ENCODE measurements around the gene CYP2R1.
"Not testable (repeated sequence)": the region's sequence is repeated elsewhere in the genome, so short reads cannot be mapped to it uniquely, and the experiment has no call there.

CYP2R1 gene

DNA sequence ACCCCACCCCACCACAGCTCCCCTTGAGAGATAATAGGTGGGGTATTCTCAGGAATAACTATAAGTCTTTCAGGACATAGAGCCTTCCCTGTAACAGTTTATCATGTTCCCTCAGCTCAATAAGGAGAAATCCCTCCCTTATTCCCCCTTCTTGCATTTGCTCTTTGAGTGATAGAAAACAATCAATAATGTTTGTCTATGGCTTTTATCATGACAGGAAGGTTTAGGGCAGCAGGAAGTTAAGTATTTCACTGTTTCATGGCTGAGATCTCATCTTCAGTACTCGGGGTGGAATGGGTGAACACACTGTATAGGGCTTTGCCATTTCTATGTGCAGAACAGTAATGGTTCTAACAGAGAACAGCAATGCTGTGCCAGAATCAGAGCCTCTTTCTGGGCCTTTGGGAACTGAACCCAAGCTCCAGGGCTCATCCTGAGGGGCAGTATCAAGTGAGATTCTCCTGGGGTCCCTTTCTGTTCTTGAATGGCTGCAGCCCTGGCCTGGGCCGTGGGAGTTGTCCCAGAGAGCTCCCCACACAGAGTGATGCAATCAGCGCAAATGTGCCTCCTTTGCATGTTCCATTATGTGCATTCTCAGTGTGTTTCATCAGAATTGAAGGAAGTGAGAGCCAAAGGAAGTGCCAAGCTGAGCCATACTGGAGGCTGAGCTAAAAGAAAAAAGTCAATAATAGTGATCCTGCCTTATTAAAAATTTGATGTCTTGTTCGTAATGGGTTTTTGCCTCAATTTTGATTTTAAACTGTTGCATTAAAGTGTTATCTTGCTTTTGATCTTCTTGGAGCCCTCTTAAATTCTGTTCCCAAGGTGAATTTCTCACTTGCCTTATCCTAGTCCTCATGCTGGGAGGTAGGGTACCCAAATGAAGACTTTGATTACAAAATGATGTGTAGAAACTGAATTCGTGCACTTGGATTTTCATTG is 2.9 kb upstream of the CYP2R1 start:
- Histone ChIP-seq H3K4me3 (no peak overlapping the region), H3K27ac (peak overlapping the region in 1 of 21 experiments; percentile 1)

DNA sequence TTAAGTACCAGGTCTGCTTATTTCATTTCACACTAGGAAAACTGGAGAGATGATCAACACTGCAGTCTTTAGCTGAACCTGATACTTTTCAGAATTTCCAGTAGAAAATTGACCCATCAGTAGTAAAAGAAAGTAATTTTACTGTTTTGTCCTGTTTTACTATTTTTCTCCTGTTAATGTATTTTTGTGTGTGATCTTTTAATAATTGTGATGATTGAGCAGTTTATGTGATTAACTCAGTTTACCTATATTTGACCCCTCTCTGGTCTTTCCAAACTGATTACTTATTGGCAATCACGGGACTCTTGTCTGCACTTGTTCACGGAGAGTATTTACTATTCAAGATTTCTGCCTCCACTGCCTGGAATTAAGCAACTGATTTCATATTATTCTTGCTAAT is 546 bp upstream of the CYP2R1 start:
- H3K4me3 ChIP-seq: peak overlapping the region; percentile 54 to 80 (median 73)
- H3K27ac ChIP-seq: peak overlapping the region in 12 of 21 experiments; percentile 83 to 95 (median 91)

DNA sequence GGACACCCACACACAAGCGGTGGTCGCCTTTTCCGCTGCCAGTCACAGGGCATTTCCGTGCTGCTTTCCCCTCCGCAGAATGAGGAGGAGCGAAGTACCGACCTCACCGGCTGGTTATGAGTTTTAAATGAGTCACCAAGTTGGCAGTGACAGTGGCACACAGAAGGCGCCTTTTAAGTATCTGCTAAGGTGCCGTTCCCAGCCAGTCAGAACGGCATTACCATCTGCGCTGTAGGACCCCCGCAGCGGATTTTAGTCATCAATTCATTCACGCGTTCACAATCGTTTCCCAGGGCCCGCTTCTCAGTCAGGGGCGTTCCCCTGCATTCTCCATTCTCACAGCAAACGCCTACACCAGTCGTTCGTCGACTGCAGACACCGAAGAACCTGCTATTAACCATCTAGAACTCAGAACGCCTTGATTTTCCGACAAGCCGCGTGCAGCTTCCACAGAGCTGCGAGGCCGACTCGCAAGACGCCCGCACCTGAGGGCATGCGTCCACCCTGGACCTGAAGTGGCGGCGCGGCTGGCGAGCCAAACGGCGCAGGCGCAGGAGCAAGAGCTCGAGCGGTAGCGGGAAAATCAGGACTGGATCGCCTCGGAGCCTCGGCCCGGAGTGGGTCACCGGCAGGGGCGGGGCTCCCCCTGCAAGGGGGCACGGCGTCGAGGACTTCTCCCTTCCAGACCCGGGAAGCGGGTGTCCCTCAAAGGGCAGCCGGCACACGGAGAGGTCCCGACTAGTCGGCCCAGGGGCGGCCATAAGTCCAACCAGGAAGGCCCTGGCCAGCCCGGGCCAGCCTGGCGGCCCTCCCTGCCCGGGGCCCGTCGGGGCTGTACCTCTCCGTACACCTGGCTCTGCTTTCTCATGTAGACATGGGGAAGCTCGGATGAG is 642 bp downstream of the CYP2R1 start:
- H3K27ac ChIP-seq: peak overlapping the region; percentile 62 to 95 (median 90)
- H3K4me3 ChIP-seq: peak overlapping the region; percentile 54 to 80 (median 73)

DNA sequence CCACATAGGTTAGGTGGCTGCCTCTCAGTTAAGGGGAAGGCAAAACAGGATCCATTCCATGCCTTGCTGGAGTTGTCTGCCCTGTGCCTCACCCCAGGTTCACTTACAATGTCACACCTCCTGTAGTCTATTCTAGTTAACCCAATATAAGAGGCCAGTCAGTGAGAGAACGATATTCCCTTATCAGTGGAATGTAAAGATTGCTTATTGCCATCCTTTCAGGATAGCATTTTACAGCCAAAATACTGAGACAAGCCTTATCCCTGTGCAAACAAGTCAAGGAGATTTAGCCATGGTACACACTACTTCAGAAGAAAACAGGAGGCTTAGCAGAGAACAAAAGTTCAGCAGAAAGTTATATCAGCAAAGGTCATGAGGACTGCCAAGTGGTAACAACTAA is 5.5 kb downstream of the CYP2R1 start:
- H3K27ac ChIP-seq: no peak overlapping the region
- no peak overlapping the region for H3K4me3 ChIP-seq

DNA sequence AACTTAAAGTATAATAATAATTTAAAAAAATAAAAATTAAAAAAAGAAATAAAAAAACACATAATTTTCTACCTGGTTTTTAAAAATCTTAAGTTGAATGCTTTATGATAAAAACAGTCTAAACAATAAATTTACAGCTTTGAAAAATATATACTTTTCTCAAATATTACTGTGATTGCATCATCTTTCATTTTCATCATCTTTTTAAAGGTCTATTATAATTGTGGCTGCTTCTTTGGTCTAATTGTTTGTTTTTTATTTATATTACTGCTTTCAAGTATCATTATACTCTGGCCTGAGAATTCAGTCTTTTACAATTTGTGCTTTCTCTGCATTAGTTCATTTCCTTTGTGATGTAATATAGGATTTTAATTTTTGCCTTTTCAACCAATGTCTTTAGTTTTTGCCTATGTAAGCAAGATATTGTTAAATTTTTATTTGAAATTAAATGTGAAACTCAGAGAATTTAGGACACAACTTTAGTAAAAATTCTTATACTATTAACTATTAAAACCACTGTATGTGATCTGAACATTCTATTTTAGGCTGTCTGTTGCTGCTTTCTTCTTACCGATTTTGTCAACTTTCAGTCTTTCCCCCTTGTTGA is 7.3 kb downstream of the CYP2R1 start:
- Histone ChIP-seq H3K4me3 (no peak overlapping the region), H3K27ac (no peak overlapping the region)

DNA sequence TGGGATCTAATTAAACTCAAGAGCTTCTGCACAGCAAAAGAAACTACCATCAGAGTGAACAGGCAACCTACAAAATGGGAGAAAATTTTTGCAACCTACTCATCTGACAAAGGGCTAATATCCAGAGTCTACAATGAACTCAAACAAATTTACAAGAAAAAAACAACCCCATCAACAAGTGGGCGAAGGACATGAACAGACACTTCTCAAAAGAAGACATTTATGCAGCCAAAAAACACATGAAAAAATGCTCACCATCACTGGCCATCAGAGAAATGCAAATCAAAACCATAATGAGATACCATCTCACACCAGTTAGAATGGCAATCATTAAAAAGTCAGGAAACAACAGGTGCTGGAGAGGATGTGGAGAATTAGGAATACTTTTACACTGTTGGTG is 8.3 kb downstream of the CYP2R1 start:
- H3K4me3 ChIP-seq, H3K27ac ChIP-seq: not testable (repeated sequence)

DNA sequence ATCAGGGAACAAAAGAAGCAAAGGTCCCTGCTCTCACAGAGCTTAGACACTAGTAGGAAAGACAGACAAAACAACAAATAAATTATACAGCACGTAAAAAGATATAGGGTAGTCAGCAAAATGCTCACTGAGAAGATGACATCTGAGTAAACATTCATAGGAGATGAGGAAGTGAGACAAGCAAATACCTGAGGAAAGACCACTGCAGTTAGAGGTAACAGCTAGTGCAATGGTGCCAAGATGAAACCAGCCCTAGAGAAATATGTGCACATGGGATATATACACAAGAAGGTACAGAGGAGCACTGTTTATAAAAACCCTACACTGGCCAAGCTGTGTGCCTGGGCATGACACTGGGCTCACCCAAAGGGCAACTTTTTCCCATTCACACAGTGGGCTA is 9.8 kb downstream of the CYP2R1 start:
- Histone ChIP-seq H3K4me3 (no peak overlapping the region), H3K27ac (no peak overlapping the region)

DNA sequence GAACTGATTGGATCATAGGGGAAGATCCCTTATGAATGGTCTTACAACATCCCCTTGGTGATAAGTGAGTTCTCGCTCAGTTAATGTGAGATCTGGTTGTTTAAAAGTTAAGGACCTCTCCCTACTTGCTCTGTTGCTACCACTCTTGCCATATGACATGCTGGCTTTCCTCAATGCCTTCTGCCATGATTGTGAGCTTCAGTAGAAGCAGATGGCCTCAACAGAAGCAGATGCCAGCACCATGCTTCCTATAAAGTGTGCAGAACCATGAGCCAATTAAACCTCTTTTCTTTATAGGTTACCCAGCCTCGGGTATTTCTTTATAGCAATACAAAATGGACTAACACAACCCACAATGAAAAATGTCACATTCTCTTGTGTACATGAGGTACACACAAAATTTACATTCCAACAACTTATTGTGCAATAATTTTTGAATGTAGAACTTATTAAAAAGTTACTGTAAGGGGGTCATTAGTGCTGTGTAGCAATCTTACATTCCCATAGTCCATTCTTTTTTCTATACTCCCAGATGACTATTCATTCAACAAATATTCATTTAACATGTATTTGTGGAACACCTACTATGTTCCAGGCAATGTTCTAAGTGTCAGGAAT is 10.3 kb downstream of the CYP2R1 start:
- Histone ChIP-seq H3K27ac (no peak overlapping the region), H3K4me3 (no peak overlapping the region)

DNA sequence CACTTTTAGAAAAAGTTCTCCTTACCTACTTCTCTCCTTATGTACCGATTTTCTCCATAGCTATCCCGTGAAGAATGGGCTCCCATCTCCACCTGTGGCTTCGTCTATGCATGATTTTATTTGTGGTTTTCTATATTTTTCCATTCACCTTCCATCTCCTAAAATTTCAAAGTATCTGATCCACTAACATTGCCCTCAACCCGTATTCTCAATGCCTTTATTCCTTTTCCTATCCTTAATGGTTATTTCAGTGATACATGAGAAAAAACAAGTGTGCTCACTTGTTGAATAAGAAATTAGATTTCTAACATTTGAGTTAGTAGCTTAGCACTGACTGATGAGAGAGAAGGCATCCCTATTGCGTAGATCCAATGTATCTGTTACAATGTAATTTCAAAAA is 16.9 kb downstream of the CYP2R1 start:
- Histone ChIP-seq H3K27ac (no peak overlapping the region), H3K4me3 (no peak overlapping the region)

DNA sequence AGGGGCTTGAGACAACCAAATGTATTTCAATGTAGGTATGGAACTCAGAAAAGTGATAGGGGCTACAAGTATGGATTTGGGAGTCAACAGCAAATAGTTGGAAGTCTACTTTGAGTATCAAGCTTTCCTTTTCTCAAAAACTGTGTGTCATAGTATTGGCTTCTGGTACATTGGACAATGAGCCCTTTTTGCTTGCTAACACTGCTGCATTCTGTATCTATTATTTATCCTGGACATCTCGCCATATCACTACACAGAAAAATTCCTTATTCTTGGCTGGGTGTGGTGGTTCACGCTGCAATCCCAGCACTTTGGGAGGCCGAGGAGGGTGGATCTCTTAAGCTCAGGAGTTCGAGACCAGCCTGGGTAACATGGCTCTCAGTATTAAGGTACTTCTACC is 18.4 kb downstream of the CYP2R1 start:
- H3K27ac ChIP-seq: no peak overlapping the region

DNA sequence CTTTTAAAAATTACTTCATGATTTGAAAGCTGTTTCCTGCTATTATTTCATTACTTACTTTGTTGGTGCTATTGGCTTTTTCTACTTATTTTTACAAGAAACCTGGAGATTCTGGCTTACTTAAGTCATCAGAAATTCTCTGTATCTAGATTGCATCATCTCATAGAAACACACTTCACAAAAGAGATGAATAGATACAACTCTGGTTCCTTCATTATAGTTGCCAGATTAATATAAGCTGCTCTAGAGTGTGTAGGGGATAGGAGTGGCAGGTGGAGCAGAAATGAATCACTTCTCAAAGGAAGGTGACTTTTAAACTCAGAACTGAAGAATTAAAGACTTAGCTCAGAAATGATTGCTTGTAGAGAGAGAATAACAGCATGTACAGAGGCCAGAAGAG is 20.0 kb downstream of the CYP2R1 start:
- H3K27ac ChIP-seq: no peak overlapping the region
- no peak overlapping the region for H3K4me3 ChIP-seq

More for the DNA sequence above, 18.4 kb downstream of the CYP2R1 start:
- no peak overlapping the region for H3K4me3 ChIP-seq

DNA sequence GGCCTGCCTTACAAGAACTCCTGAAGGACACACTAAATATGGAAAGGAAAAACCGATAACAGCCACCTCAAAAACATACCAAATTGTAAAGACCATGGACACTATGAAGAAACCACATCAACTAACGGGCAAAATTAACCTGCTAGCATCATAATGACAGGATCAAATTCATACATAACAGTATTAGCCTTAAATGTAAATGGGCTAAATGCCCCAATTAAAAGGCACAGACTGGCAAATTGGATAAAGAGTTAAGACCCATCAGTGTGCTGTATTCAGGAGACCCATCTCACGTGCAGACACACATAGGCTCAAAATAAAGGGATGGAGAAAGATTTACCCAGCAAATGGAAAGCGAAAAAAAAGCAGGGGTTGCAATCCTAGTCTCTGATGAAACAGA is 28.3 kb downstream of the CYP2R1 start:
- H3K27ac ChIP-seq, H3K4me3 ChIP-seq: not testable (repeated sequence)

DNA sequence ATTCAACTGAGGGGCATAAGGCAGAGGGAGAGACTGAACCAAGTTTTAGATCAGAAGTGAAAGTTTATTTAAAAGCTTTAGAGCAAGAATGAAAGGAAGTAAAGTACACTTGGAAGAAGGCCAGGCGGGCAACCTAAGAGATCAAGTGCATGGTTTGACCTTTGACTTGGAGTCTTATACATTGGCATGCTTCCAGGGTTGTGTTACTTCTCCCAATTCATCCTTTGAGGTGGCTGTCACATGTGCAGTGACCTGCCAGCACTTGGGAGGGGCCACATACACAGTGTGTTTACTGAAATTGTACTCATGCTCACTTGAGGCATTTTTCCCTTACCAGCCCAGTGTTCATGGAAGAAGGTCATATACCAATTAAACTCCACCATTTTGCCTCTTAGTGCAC is 30.4 kb downstream of the CYP2R1 start:
- no peak overlapping the region for H3K4me3 ChIP-seq
- H3K27ac ChIP-seq: no peak overlapping the region

DNA sequence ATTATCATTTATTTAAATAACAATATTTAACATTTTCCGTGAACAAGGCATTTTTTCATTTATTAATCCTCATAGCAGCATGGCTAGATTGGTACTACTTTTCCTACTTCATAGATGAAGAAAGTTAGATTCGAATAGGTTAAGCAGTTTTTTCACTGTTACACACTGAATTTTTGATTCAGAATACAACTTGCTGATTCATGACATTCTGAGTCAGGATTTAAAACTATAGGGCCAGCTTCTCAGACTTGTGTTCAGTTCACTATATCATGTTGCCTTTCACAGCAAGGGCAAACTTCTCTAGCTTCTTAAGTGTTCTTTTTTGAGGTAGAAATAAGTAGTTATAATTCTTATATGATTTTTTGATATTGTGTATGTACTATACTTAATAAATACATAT is 31.5 kb downstream of the CYP2R1 start:
- Histone ChIP-seq H3K4me3 (no peak overlapping the region), H3K27ac (no peak overlapping the region)

DNA sequence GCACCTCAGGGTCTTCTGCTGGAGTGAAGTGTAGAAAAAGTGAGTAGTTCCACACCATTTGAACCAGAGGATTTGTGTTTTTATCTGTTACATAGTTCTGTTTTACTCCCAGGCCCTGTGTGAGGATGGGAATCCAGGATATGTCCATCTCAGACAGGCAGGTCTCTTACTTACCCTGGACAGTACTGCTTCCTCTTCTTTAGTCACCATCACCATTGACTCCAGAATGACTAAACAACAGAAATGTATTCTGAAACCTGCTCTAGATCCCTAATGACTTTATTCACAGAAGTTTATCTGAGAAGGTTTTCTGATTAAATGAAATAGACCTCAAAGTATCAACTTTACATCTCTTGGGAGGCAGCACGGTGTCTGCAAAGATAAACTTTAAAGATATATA is 33.6 kb downstream of the CYP2R1 start:
- no peak overlapping the region for H3K27ac ChIP-seq
- no peak overlapping the region for H3K4me3 ChIP-seq

DNA sequence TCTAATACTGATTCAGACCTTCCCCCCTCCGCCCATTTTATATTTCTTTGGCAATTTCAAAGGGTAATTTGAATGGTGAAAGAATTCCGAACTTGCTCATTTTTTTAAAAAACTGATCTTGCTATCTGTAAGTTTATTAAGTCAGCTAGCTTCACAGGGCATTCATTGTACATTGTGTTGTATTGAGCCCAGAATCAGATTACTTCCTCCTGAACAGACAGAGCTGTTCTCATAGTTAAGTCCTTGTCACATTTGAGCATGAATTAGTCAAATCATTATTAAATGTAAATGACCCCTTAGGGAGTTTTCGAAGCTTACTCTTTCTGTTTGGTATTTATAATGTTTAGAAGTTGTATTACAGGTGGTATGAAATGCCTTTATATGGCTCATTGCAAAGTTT is 34.4 kb downstream of the CYP2R1 start:
- H3K4me3 ChIP-seq: no peak overlapping the region
- H3K27ac ChIP-seq: no peak overlapping the region

DNA sequence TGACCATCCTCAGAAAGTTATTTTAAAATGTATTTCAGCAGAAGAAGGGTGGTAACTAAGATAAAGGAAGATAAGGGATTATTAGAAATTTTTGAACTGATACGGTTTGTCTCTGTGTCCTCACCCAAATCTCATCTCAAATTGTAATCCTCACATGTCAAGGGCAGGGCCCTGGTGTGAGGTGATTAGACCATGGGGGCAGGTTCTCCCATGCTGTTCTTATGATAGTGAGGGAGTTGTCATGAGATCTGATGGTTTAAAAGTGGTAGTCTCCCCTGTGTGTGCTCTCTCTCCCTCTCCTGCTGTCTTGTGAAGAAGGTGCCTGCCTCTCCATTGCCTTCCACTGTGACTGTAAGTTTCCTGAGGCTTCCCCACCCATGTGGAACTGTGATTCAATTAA is 36.1 kb downstream of the CYP2R1 start:
- H3K27ac ChIP-seq: no peak overlapping the region

DNA sequence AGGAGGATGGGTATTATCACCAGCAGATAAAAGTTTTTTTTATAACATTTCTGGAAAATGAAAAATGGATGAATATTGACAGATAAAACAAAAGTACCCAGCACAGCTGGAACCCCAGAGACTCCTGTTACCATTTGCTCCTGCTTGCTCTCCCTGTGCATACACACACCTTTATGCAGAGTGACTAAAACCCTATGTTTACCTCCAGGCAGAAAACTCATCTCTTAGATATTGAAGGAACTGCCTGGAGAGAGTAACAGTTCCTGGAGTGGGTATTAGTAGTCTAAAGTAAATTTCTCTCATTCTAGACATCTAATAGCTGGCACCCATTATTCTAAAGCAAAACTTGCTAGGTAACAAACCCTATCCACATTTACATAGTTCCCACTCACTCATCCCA is 38.0 kb downstream of the CYP2R1 start:
- no peak overlapping the region for H3K27ac ChIP-seq
- no peak overlapping the region for H3K4me3 ChIP-seq

More for the DNA sequence above, 36.1 kb downstream of the CYP2R1 start:
- no peak overlapping the region for H3K4me3 ChIP-seq

DNA sequence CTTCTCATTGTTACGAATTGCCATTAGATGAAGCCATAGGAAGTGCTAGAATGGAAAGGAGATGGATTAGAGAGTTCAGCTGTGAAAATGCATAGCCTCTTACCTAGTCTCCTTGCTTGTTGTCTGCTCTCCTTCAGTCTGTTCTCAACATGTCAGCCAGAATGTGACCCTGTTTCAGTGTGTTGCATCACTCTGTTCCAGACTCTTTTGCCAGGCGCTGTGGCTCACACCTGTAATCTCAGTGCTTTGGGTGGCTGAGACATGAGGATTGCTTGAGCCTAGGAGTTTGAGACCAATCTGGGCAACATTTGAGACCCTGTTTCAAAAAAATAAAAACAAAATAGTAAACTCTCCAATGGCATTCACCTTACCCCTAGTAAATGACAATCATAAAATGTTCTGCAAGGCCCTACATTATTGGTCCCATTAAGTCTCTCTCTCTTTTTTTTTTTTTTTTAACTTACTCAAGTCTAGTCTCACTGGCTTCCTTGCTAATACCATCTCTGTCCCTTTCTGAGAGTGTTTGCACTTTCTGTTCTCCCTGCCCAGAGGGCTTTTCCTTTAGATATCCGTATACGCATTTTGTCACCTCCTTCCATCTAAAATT is 39.4 kb downstream of the CYP2R1 start:
- Histone ChIP-seq H3K4me3 (no peak overlapping the region), H3K27ac (no peak overlapping the region)

Measured in skin epidermis (tissue), 12 donors.